ENCODE data around the gene SNRPB.

GRCh38 chr20:2430538-2430937 is 40.1 kb downstream of the SNRPB start:
- no peak for TF ChIP-seq MAZ (IDR thresholded peaks at IDR 0.05; ENCODE audit: borderline replicate concordance, low read depth, low read length)
- TF ChIP-seq MAZ (CRISPR knock-in tag; IDR thresholded peaks at IDR 0.05; ENCODE audit: low read depth) = no peak
- no peak for TF ChIP-seq RAD21 (CRISPR knock-in tag; IDR thresholded peaks at IDR 0.05)
- TF ChIP-seq JUNB (CRISPR knock-in tag; IDR thresholded peaks at IDR 0.05; ENCODE audit: borderline replicate concordance) = no peak
- TF ChIP-seq RNF219 (CRISPR knock-in tag; IDR thresholded peaks at IDR 0.05) = no peak
- TF ChIP-seq NR2F6 (IDR thresholded peaks at IDR 0.05) = no peak
- no peak for TF ChIP-seq NR2F6 (CRISPR knock-in tag; IDR thresholded peaks at IDR 0.05)
- TF ChIP-seq ZBTB43 (CRISPR knock-in tag; conservative IDR thresholded peaks at IDR 0.05) = no peak
- TF ChIP-seq ZC3H13 (CRISPR knock-in tag; IDR thresholded peaks at IDR 0.05) = no peak
- no peak for TF ChIP-seq REST (IDR thresholded peaks at IDR 0.05; ENCODE audit: borderline replicate concordance in 1 of 2, low read depth in 1 of 2, low read length in 2 of 2)
- no peak for TF ChIP-seq GMEB2 (CRISPR knock-in tag; IDR thresholded peaks at IDR 0.05; ENCODE audit: low read depth)
